Measurements from ENCODE around the gene AR. TPM values are rescaled to one million over a fixed set of nuclear protein-coding genes. Genes with fewer than 3 reads are reported as not detected.

The AR gene
- total and polyA plus RNA-seq, 4 donors = 2.8 to 67.4 (median 22.9) TPM

DNA sequence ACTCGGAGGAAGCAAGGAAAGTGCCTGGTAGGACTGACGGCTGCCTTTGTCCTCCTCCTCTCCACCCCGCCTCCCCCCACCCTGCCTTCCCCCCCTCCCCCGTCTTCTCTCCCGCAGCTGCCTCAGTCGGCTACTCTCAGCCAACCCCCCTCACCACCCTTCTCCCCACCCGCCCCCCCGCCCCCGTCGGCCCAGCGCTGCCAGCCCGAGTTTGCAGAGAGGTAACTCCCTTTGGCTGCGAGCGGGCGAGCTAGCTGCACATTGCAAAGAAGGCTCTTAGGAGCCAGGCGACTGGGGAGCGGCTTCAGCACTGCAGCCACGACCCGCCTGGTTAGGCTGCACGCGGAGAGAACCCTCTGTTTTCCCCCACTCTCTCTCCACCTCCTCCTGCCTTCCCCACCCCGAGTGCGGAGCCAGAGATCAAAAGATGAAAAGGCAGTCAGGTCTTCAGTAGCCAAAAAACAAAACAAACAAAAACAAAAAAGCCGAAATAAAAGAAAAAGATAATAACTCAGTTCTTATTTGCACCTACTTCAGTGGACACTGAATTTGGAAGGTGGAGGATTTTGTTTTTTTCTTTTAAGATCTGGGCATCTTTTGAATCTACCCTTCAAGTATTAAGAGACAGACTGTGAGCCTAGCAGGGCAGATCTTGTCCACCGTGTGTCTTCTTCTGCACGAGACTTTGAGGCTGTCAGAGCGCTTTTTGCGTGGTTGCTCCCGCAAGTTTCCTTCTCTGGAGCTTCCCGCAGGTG lies 637 bp downstream of the AR start:
- Histone ChIP-seq H3K9me3 (ENCODE audit: control insufficient read depth in 4 of 4, low read length in 3 of 4) (no peaks in the 10 kb centered on the region), H3K9ac (ENCODE audit: low read depth in 1 of 2, low read length in 2 of 2) (peak overlapping the region; percentile 8 to 67), H3K4me3 (ENCODE audit: low read depth in 1 of 3, low read length in 3 of 3) (peak overlapping the region; percentile 71 to 83 (median 73)), H3K36me3 (ENCODE audit: control insufficient read depth in 4 of 4, insufficient read depth in 3 of 4, low read depth in 1 of 4, low read length in 3 of 4) (no peaks in the 10 kb centered on the region), H3K4me1 (ENCODE audit: control insufficient read depth in 4 of 4, insufficient read depth in 4 of 4, low read length in 3 of 4) (peaks cover 0 to 13% (median 3%) of the 10 kb centered on the region in 4 donors), H3K27me3 (ENCODE audit: control insufficient read depth in 4 of 4, insufficient read depth in 4 of 4, low read length in 3 of 4) (no peaks in the 10 kb centered on the region), H3K27ac (ENCODE audit: low read depth in 1 of 2, low read length in 2 of 2) (peak overlapping the region; percentile 60 to 62)
- DNase-seq (ENCODE audit: low spot score) = no peak
- 1% methylated on average over 30 of the region's 30 CpGs for WGBS
- no peak for TF ChIP-seq SP1 (IDR thresholded peaks at IDR 0.05)
- TF ChIP-seq RAD21 (IDR thresholded peaks at IDR 0.05) = no peak
- no peak for TF ChIP-seq HNF4G (IDR thresholded peaks at IDR 0.05)
- TF ChIP-seq YY1 (IDR thresholded peaks at IDR 0.05) = no peak
- TF ChIP-seq ZBTB33 (IDR thresholded peaks at IDR 0.05) = no peak
- TF ChIP-seq REST (IDR thresholded peaks at IDR 0.05) = no peak
- no peak for TF ChIP-seq GABPA (IDR thresholded peaks at IDR 0.05 in 1 of 2, conservative IDR thresholded peaks at IDR 0.05 in 1 of 2)
- no peak for TF ChIP-seq FOXA1 (IDR thresholded peaks at IDR 0.05)
- no peak for TF ChIP-seq EGR1 (IDR thresholded peaks at IDR 0.05; ENCODE audit: low read depth in 2 of 2)
- no peak for TF ChIP-seq NR2F2 (IDR thresholded peaks at IDR 0.05)
- no peak for TF ChIP-seq RXRA (IDR thresholded peaks at IDR 0.05)
- no peak for TF ChIP-seq CTCF (IDR thresholded peaks at IDR 0.05; ENCODE audit: low read depth, low read length, missing input control)
- TF ChIP-seq HNF4A (conservative IDR thresholded peaks at IDR 0.05) = no peak
- no peak for TF ChIP-seq FOXA2 (IDR thresholded peaks at IDR 0.05)
- TF ChIP-seq MAX (IDR thresholded peaks at IDR 0.05) = no peak

Measured in liver (tissue), 9 donors.